ENCODE results near the gene OSBPL1A. TPM values are rescaled to one million over a fixed set of nuclear protein-coding genes. Genes with fewer than 3 reads are reported as not detected.

Gene OSBPL1A
- total RNA-seq, 4 donors from 2014 or later, result 10.0 to 30.9 (median 15.1) TPM

GRCh38 chr18:24346254-24346653 lies 51.4 kb downstream of the OSBPL1A start:
- H3K36me3 ChIP-seq, result no peaks in the 10 kb centered on the region
- no peaks in the 10 kb centered on the region for H3K9me3 ChIP-seq
- intact Hi-C loops (cut with DNase I), result no loop called here
- TF ChIP-seq POLR2A (IDR thresholded peaks at IDR 0.05), result no peak
- TF ChIP-seq, protein P1, sequence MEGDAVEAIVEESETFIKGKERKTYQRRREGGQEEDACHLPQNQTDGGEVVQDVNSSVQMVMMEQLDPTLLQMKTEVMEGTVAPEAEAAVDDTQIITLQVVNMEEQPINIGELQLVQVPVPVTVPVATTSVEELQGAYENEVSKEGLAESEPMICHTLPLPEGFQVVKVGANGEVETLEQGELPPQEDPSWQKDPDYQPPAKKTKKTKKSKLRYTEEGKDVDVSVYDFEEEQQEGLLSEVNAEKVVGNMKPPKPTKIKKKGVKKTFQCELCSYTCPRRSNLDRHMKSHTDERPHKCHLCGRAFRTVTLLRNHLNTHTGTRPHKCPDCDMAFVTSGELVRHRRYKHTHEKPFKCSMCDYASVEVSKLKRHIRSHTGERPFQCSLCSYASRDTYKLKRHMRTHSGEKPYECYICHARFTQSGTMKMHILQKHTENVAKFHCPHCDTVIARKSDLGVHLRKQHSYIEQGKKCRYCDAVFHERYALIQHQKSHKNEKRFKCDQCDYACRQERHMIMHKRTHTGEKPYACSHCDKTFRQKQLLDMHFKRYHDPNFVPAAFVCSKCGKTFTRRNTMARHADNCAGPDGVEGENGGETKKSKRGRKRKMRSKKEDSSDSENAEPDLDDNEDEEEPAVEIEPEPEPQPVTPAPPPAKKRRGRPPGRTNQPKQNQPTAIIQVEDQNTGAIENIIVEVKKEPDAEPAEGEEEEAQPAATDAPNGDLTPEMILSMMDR (IDR thresholded peaks at IDR 0.05), result no peak
- H3K27me3 ChIP-seq, result no peaks in the 10 kb centered on the region
- no peak overlapping the region for H3K27ac ChIP-seq
- no peak overlapping the region for H3K4me3 ChIP-seq
- no peaks in the 10 kb centered on the region for H3K4me1 ChIP-seq
- DNase-seq, result no peak

GRCh38 chr18:24344509-24344908 lies 53.1 kb downstream of the OSBPL1A start:
- Histone ChIP-seq H3K4me3 (no peak overlapping the region), H3K9me3 (no peaks in the 10 kb centered on the region), H3K4me1 (no peaks in the 10 kb centered on the region), H3K36me3 (no peaks in the 10 kb centered on the region), H3K27me3 (no peaks in the 10 kb centered on the region), H3K27ac (no peak overlapping the region)
- TF ChIP-seq, protein P1 (IDR thresholded peaks at IDR 0.05), result no peak
- no peak for TF ChIP-seq POLR2A (IDR thresholded peaks at IDR 0.05)
- intact Hi-C loops (cut with DNase I), result no loop called here
- WGBS, 2 donors, result 87 to 93% methylated on average over 6 of the region's 6 CpGs
- DNase-seq, result no peak

GRCh38 chr18:24342347-24342746 lies 55.3 kb downstream of the OSBPL1A start:
- intact Hi-C loops (cut with DNase I), result no loop called here
- Histone ChIP-seq H3K27ac (no peak overlapping the region), H3K27me3 (no peaks in the 10 kb centered on the region), H3K36me3 (no peaks in the 10 kb centered on the region), H3K4me1 (peaks cover 0 to 4% (median 0%) of the 10 kb centered on the region in 3 donors), H3K9me3 (no peaks in the 10 kb centered on the region), H3K4me3 (no peak overlapping the region)
- DNase-seq, result no peak
- WGBS, 2 donors, result 77 to 87% methylated on average over 3 of the region's 3 CpGs
- TF ChIP-seq, protein P1 (IDR thresholded peaks at IDR 0.05), result no peak

DNA sequence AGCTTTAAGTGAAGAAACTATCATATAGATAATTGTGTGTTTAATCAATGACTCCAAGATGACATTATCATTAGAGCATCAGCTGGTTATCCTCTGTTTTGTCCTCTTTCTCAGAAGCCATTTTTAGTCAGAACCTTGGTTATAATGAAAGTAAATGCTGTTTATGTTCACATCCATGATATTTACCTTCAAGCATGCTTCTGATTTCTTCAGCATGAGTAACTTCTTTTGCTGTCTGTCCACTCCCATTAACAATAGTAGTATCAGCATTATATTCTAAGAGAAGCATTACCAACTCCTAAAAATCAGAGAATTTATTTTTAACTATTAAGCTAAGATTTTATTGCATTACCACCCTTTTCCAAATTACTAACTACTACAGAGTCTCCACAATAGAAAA lies 56.3 kb downstream of the OSBPL1A start:
- DNase-seq, result no peak
- intact Hi-C loops (cut with DNase I), result no loop called here
- TF ChIP-seq POLR2A (IDR thresholded peaks at IDR 0.05), result no peak
- TF ChIP-seq, protein P1 (IDR thresholded peaks at IDR 0.05), result no peak
- Histone ChIP-seq H3K36me3 (no peaks in the 10 kb centered on the region), H3K9me3 (no peaks in the 10 kb centered on the region), H3K27me3 (no peaks in the 10 kb centered on the region), H3K4me1 (peaks cover 0 to 4% (median 0%) of the 10 kb centered on the region in 3 donors), H3K27ac (no peak overlapping the region), H3K4me3 (no peak overlapping the region)

DNA sequence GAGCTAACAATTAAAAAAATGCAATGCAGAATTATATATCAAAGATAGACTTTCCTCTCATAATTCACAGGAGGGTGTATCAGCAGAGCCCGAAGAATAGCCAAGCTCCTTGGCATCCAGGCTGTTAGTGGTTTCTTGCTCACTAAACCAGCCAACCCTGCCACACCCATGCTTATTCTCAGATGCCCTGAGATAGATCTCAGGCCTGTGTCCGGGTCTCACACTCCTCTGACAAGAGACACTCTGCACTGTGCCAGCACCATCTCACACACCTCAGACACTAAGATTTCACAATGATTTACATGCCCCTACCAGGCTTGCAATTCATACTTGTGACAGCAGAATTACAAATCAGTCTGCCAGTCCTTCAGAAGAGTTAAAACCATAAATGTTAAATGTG lies 64.5 kb downstream of the OSBPL1A start:
- WGBS, 2 donors, result 58 to 79% methylated on average over 2 of the region's 2 CpGs
- intact Hi-C loops (cut with DNase I), result no loop called here
- TF ChIP-seq, protein P1 (IDR thresholded peaks at IDR 0.05), result no peak
- TF ChIP-seq POLR2A (IDR thresholded peaks at IDR 0.05), result no peak

More for the DNA sequence above, 64.5 kb downstream of the OSBPL1A start:
- H3K4me3 ChIP-seq, result no peak overlapping the region
- no peak overlapping the region for H3K27ac ChIP-seq
- DNase-seq, result no peak
- H3K36me3 ChIP-seq, result peaks cover 0 to 18% (median 0%) of the 10 kb centered on the region in 3 donors
- H3K9me3 ChIP-seq, result no peaks in the 10 kb centered on the region
- H3K27me3 ChIP-seq, result no peaks in the 10 kb centered on the region
- H3K4me1 ChIP-seq, result no peaks in the 10 kb centered on the region

Measured in esophagus squamous epithelium (tissue), 5 donors.